ENCODE measurements around the gene RCAN1. TPM values are rescaled to one million over a fixed set of nuclear protein-coding genes. Genes with fewer than 3 reads are reported as not detected.

RCAN1 gene
- total and polyA plus RNA-seq, 9 donors, result 8.6 to 26.7 (median 10.0) TPM

DNA sequence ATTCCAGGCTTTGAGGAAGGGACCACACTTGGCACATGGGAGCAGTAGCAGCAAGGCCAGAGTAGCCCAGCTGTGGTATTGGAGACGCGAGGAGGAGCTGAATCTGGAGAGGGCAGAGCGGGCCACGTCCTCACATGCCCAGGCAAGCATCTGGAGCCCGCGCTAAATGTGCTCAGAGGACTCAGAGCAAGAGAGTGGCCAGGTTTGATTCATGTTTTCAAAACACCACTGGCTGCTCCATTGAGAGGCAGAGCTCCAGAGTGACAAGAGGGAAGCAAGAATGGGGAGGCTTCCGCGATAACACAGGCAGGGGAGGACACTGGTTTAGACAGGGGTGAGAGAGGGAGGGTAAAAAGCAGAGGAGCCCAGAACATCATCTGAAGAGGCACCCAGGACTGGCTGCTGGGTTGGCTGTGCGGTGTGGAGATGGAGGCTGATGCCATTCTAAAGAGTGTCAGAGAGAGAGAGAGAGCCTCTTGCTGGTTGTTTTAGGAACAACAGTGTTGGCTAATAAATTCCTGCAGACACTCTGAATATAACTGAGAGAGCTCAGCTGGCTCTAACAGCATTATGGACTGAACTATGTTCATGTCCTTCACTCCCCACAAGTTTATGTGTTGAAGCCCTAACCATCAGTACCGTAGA lies 32.3 kb downstream of the RCAN1 start:
- Histone ChIP-seq H3K36me3 (no peaks in the 10 kb centered on the region), H3K4me3 (no peak overlapping the region), H3K27me3 (no peaks in the 10 kb centered on the region), H3K27ac (no peak overlapping the region), H3K9me3 (no peaks in the 10 kb centered on the region), H3K4me1 (ENCODE audit: insufficient read depth) (no peaks in the 10 kb centered on the region)
- TF ChIP-seq, protein P1, sequence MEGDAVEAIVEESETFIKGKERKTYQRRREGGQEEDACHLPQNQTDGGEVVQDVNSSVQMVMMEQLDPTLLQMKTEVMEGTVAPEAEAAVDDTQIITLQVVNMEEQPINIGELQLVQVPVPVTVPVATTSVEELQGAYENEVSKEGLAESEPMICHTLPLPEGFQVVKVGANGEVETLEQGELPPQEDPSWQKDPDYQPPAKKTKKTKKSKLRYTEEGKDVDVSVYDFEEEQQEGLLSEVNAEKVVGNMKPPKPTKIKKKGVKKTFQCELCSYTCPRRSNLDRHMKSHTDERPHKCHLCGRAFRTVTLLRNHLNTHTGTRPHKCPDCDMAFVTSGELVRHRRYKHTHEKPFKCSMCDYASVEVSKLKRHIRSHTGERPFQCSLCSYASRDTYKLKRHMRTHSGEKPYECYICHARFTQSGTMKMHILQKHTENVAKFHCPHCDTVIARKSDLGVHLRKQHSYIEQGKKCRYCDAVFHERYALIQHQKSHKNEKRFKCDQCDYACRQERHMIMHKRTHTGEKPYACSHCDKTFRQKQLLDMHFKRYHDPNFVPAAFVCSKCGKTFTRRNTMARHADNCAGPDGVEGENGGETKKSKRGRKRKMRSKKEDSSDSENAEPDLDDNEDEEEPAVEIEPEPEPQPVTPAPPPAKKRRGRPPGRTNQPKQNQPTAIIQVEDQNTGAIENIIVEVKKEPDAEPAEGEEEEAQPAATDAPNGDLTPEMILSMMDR (IDR thresholded peaks at IDR 0.05), result no peak
- no peak for TF ChIP-seq EP300 (IDR thresholded peaks at IDR 0.05)
- no peak for TF ChIP-seq POLR2A (IDR thresholded peaks at IDR 0.05)
- DNase-seq, result no peak
- 90 to 91% (median 90%) methylated on average over 10 of the region's 10 CpGs for WGBS, 3 donors
- intact Hi-C loops (cut with DNase I), result no loop called here

DNA sequence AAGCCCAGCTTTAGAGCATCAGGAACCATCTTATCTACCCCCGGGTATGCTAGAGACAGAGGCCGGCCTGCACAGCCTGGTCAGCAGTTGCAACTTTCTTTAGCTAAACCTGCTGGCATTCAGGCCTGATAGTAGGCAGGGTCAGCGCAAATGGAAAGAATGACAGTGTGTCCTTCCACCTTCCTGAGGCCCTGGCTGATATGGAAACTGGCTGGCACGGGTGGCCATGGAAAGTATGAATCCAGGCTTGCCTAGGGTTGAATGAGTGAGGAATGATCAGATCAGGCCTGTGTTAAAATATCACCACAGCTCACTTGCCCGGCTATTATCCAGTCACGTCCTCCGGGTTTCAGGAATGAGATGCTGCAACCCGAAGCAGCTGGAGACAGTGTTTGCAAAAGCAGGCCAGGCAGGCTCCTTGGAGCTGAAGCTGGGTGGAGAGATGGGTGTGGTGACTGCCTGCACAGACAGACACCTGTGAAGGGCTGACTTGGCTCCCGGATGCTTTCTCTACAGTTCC lies 34.7 kb downstream of the RCAN1 start:
- peak in 1 of 5 donors; percentile 23 for DNase-seq
- no peaks in the 10 kb centered on the region for H3K36me3 ChIP-seq
- no peaks in the 10 kb centered on the region for H3K4me1 ChIP-seq (ENCODE audit: insufficient read depth)
- intact Hi-C loops (cut with DNase I), result no loop called here
- WGBS, 3 donors, result 58 to 71% (median 65%) methylated on average over 9 of the region's 9 CpGs
- no peaks in the 10 kb centered on the region for H3K9me3 ChIP-seq
- no peaks in the 10 kb centered on the region for H3K27me3 ChIP-seq
- H3K27ac ChIP-seq, result no peak overlapping the region
- no peak overlapping the region for H3K4me3 ChIP-seq
- TF ChIP-seq EP300 (IDR thresholded peaks at IDR 0.05), result no peak
- TF ChIP-seq, protein P1 (IDR thresholded peaks at IDR 0.05), result no peak
- TF ChIP-seq POLR2A (IDR thresholded peaks at IDR 0.05), result no peak

DNA sequence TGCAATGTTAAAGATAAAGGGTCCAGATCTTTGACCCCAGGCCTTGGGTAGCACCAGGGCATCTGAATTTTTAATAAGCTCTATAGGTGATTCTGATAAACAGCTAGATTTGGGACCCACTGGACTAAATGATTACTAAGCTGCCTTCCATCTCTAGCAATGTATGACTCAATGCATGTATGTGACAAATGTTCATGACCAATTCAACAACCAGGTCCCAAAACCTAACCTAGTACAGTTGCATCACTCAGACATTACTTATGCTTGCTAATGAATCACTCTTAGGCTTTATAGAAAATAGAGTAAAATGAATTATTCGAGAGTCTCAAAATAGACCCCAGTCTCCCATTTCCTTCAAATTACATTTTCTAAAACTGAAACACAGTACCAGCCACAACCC lies 35.5 kb downstream of the RCAN1 start:
- no peak overlapping the region for H3K27ac ChIP-seq
- H3K27me3 ChIP-seq, result no peaks in the 10 kb centered on the region
- intact Hi-C loops (cut with DNase I), result no loop called here
- no peaks in the 10 kb centered on the region for H3K4me1 ChIP-seq (ENCODE audit: insufficient read depth)
- no peaks in the 10 kb centered on the region for H3K36me3 ChIP-seq
- no peak for TF ChIP-seq EP300 (IDR thresholded peaks at IDR 0.05)
- TF ChIP-seq, protein P1 (IDR thresholded peaks at IDR 0.05), result no peak
- 94 to 96% (median 95%) methylated on average over 1 of the region's 1 CpG for WGBS, 3 donors
- no peak for DNase-seq
- no peaks in the 10 kb centered on the region for H3K9me3 ChIP-seq
- no peak overlapping the region for H3K4me3 ChIP-seq

DNA sequence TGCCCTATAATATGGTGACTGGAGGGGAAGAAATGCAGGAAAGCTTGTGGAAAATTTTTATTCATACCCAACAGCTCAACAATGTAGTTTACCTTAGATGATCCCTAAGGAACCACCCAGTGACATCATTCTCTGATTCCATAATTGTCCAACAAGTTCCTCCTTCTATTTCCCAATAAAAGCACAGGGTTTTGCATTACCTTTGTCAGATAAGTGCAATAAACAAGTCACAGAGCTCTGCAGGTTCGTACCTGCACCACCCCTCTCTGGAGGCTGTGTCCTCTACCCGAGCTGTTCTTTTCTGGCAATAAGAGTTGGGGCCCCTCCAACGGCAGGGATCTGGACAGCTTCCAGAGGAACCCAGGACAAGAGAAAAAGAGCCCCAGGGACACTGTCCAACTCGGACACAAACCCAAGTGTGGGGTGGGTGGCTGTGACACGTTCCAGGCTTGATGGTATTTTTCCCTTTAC lies 38.8 kb downstream of the RCAN1 start:
- Histone ChIP-seq H3K4me3 (no peak overlapping the region), H3K9me3 (no peaks in the 10 kb centered on the region), H3K4me1 (ENCODE audit: insufficient read depth) (no peaks in the 10 kb centered on the region), H3K27me3 (no peaks in the 10 kb centered on the region), H3K36me3 (no peaks in the 10 kb centered on the region), H3K27ac (no peak overlapping the region)
- TF ChIP-seq POLR2A (IDR thresholded peaks at IDR 0.05), result no peak
- TF ChIP-seq EP300 (IDR thresholded peaks at IDR 0.05), result no peak
- TF ChIP-seq, protein P1 (IDR thresholded peaks at IDR 0.05), result no peak
- 71 to 79% (median 73%) methylated on average over 5 of the region's 5 CpGs for WGBS, 3 donors
- DNase-seq, result no peak
- intact Hi-C loops (cut with DNase I), result no loop called here
